Tongue (tissue), 2 donors: ENCODE results near the gene RSRC1. TPM values are rescaled to one million over a fixed set of nuclear protein-coding genes. Genes with fewer than 3 reads are reported as not detected.
A peak's percentile ranks its signal among the peaks of the same experiment; 100 is the strongest.
"Not testable (repeated sequence)": the region's sequence is repeated elsewhere in the genome, so short reads cannot be mapped to it uniquely, and the experiment has no call there.

ENCODE experiments used
- DNase-seq: peaks from one replicate; pipeline ENCODE4 v3.0.0-alpha.2; 2015
- total RNA-seq: library from RNA; depleted of rRNA; stranded (reverse); fragments of >200 nt; gene quantifications from one replicate; pipeline ENCODE4 v1.2.3, GENCODE V29; 2014

The RSRC1 gene
- total RNA-seq, 1 donor from 2014 or later: 62.7 TPM

GRCh38 chr3:158329696-158330441 lies 220.0 kb downstream of the RSRC1 start:
- not testable (repeated sequence) for DNase-seq

GRCh38 chr3:158330870-158331269 lies 221.0 kb downstream of the RSRC1 start:
- DNase-seq: no peak

- DNase-seq: no peak
These were observed 223.8 kb downstream of the RSRC1 start for GRCh38 chr3:158333736-158334135.

- no peak for DNase-seq
These were observed 227.2 kb downstream of the RSRC1 start for GRCh38 chr3:158337110-158337509.

- no peak for DNase-seq
These were observed 229.7 kb downstream of the RSRC1 start for GRCh38 chr3:158339638-158340037.

- not testable (repeated sequence) for DNase-seq
These were observed 231.1 kb downstream of the RSRC1 start for GRCh38 chr3:158340951-158341350.

- no peak for DNase-seq
These were observed 238.1 kb downstream of the RSRC1 start for GRCh38 chr3:158347966-158348365.

- no peak for DNase-seq
These were observed 241.1 kb downstream of the RSRC1 start for GRCh38 chr3:158350971-158351370.

- no peak for DNase-seq
These were observed 242.7 kb downstream of the RSRC1 start for GRCh38 chr3:158352551-158352950.

- no peak for DNase-seq
These were observed 244.8 kb downstream of the RSRC1 start for GRCh38 chr3:158354713-158355112.

- DNase-seq: no peak
These were observed 246.0 kb downstream of the RSRC1 start for GRCh38 chr3:158355623-158356588.

GRCh38 chr3:158359339-158359738 lies 249.4 kb downstream of the RSRC1 start:
- DNase-seq: peak; percentile 53

GRCh38 chr3:158360756-158361448 lies 251.0 kb downstream of the RSRC1 start:
- DNase-seq: no peak

GRCh38 chr3:158368271-158368670 lies 258.4 kb downstream of the RSRC1 start:
- no peak for DNase-seq

- DNase-seq: no peak
These were observed 259.4 kb downstream of the RSRC1 start for GRCh38 chr3:158369279-158369678.

- no peak for DNase-seq
These were observed 269.6 kb downstream of the RSRC1 start for GRCh38 chr3:158379517-158379916.

- no peak for DNase-seq
These were observed 271.5 kb downstream of the RSRC1 start for GRCh38 chr3:158381262-158381868.

GRCh38 chr3:158382479-158382878 lies 272.6 kb downstream of the RSRC1 start:
- DNase-seq: no peak

- DNase-seq: no peak
These were observed 274.1 kb downstream of the RSRC1 start for GRCh38 chr3:158384019-158384418.

- DNase-seq: no peak
These were observed 285.5 kb downstream of the RSRC1 start for GRCh38 chr3:158395421-158395820.

- no peak for DNase-seq
These were observed 292.7 kb downstream of the RSRC1 start for GRCh38 chr3:158402590-158402989.

- no peak for DNase-seq
These were observed 293.1 kb downstream of the RSRC1 start for GRCh38 chr3:158403013-158403412.
